Heart left ventricle (tissue), 16 donors: ENCODE measurements around the gene KCNJ6. TPM values are rescaled to one million over a fixed set of nuclear protein-coding genes. Genes with fewer than 3 reads are reported as not detected.

Source experiments
- ATAC-seq, 4 donors: fragments of 200-7000 bp; cut with Tn5 transposase; one replicate each; pipeline ENCODE4 v1.9.1; 2020 to 2022; ENCODE audit warnings: moderate library complexity in 4 of 4, mild to moderate bottlenecking in 3 of 4, moderate number of reproducible peaks in 1 of 4
- DNase-seq, 5 donors: peaks; one replicate each; pipeline ENCODE4 v3.0.0-alpha.2; 2020
- H3K27ac ChIP-seq, 12 donors: fragments of 200-600 bp; sonication (generic) in 4 of 12; one replicate each; pipeline versions ENCODE4 v1.5.0 to v1.8.0; 2016 to 2022; ENCODE audit warnings: mild to moderate bottlenecking in 2 of 12
- H3K27me3 ChIP-seq, 9 donors: fragments of 200-600 bp; sonication (generic) in 2 of 9; one replicate each; pipeline versions ENCODE4 v1.5.1 to v1.8.0; 2016 to 2022; ENCODE audit warnings: mild to moderate bottlenecking in 3 of 9
- H3K36me3 ChIP-seq, 9 donors: fragments of 200-600 bp; sonication (generic) in 2 of 9; one replicate each; pipeline versions ENCODE4 v1.5.0 to v1.8.0; 2018 to 2022; ENCODE audit warnings: mild to moderate bottlenecking in 2 of 9
- H3K4me1 ChIP-seq, 12 donors: fragments of 200-600 bp; sonication (generic) in 4 of 12; one replicate each; pipeline versions ENCODE4 v1.5.0 to v1.8.0; 2016 to 2022; ENCODE audit warnings: mild to moderate bottlenecking in 3 of 12
- H3K4me3 ChIP-seq, 12 donors: fragments of 200-600 bp; sonication (generic) in 4 of 12; one replicate each; pipeline versions ENCODE4 v1.5.0 to v1.8.0; 2017 to 2022; ENCODE audit warnings: mild to moderate bottlenecking in 9 of 12, moderate library complexity in 4 of 12
- H3K9me3 ChIP-seq, 12 donors: fragments of 200-600 bp; sonication (generic) in 4 of 12; one replicate each; pipeline versions ENCODE4 v1.5.0 to v1.8.0; 2016 to 2022; ENCODE audit warnings: mild to moderate bottlenecking in 1 of 12
- CTCF ChIP-seq, 12 donors: fragments of 200-600 bp; sonication (generic) in 4 of 12; IDR thresholded peaks; one replicate each; pipeline versions ENCODE4 v1.5.0 to v1.8.0; 2018 to 2022; ENCODE audit warnings: antibody characterized with exemption in 12 of 12, mild to moderate bottlenecking in 5 of 12
- POLR2A ChIP-seq, 2 donors: fragments of 450-650 bp; IDR thresholded peaks; one replicate each; pipeline ENCODE4 v1.6.1; 2017; ENCODE audit warnings: antibody characterized with exemption in 2 of 2, mild to moderate bottlenecking in 2 of 2, moderate library complexity in 2 of 2
- WGBS, 4 donors: extraction: QIAGEN DNeasy Blood & Tissue Kit in 2 of 4; methylation state at CpG; one replicate each; pipeline versions ENCODE4 v1.1.5 to v1.1.7; 2013 to 2018; 5-methylcytosine and 5-hydroxymethylcytosine counted together
- intact Hi-C, 10 donors: fragments of 100-400 bp; cut with DNase I; formaldehyde crosslinking; loops; one replicate each; pipeline versions ENCODE4 v1.11.1 to v1.14.2; 2022
- polyA plus RNA-seq, 2 donors: library from polyadenylated mRNA; stranded (reverse); fragments of 200-250 nt; gene quantifications; one replicate each; pipeline ENCODE4 v1.2.3, GENCODE V29; 2013
- total RNA-seq, 9 donors: library from RNA; depleted of rRNA in 2 of 9; stranded (reverse); fragments of >200 nt in 2 of 9; fragmentation: NEBNext Ultra II Directional in 3 of 9; extraction: Animal tissue kit (Norgen Biotek cat#: 25700) in 3 of 9; gene quantifications; one replicate each; pipeline versions ENCODE4 v1.1.0 to v1.2.4, GENCODE V29; 2016 to 2023
- donor health status: ischemic (EF 13 %, LVEDD 7.1; RV severe dilation, severe dysfunction).
- donor health status: healthy with polysubstance abuse.
- donor health status: DM: no; HTN: yes; CAD: no.
- donor health status: DM: no; HTN: no; CAD: no.
- donor health status: ischemic (EF 25% LVEDD 6.9; RV normal size, moderate dysfunction).
- donor health status: ischemic (EF 25% LVEDD 5.7; RV mildly dilated, moderate dysfunction).
- donor health status: healthy.
- donor health status: DM: yes; HTN: yes; CAD: no.
- donor health status: ischemic (EF 35%, LVEDD 5.7; RV mildly dilated, moderate dysfunction).
- donor health status: nonischemic (EF 11% LVEDD 7.7; RV severe dilation, severe dysfunction).
- donor health status: DM: yes; HTN: yes; CAD: no.
- donor health status: PGD.
- donor health status: ischemic (EF 29% LVEDD 5.4; RV normal size, mild dysfunction).
- donor health status: nonischemic (EF 23%, LVEDD 6.1; RV moderate dilation, normal function).

Gene KCNJ6
- total and polyA plus RNA-seq, 11 donors, result not detected

- no peak overlapping the region for H3K27ac ChIP-seq
- DNase-seq, result no peak
- H3K4me1 ChIP-seq, result no peaks in the 10 kb centered on the region
- peaks cover 0 to 5% (median 0%) of the 10 kb centered on the region in 12 donors for H3K9me3 ChIP-seq
- ATAC-seq, result no peak
- TF ChIP-seq POLR2A (IDR thresholded peaks at IDR 0.05) (no peak), CTCF (IDR thresholded peaks at IDR 0.05) (no peak)
- WGBS, 4 donors, result 89 to 95% (median 93%) methylated on average over 5 of the region's 5 CpGs
- no peak overlapping the region for H3K4me3 ChIP-seq
- H3K36me3 ChIP-seq, result no peaks in the 10 kb centered on the region
- intact Hi-C loops, result no loop called here
- H3K27me3 ChIP-seq, result peaks cover 0 to 8% (median 0%) of the 10 kb centered on the region in 9 donors
Observed at GRCh38 chr21:37699024-37699775, 217.1 kb downstream of the KCNJ6 start.

GRCh38 chr21:37696936-37697335 is 219.3 kb downstream of the KCNJ6 start:
- intact Hi-C loops, result no loop called here
- H3K9me3 ChIP-seq, result peaks cover 0 to 5% (median 0%) of the 10 kb centered on the region in 12 donors
- no peak for ATAC-seq
- no peak for DNase-seq
- no peak for TF ChIP-seq POLR2A (IDR thresholded peaks at IDR 0.05)
- TF ChIP-seq CTCF (IDR thresholded peaks at IDR 0.05), result no peak
- no peaks in the 10 kb centered on the region for H3K4me1 ChIP-seq
- H3K36me3 ChIP-seq, result no peaks in the 10 kb centered on the region
- H3K4me3 ChIP-seq, result no peak overlapping the region
- no peak overlapping the region for H3K27ac ChIP-seq
- peaks cover 0 to 8% (median 0%) of the 10 kb centered on the region in 9 donors for H3K27me3 ChIP-seq
- WGBS, 4 donors, result 88 to 99% (median 94%) methylated on average over 3 of the region's 3 CpGs

GRCh38 chr21:37695111-37695510 is 221.1 kb downstream of the KCNJ6 start:
- Histone ChIP-seq H3K9me3 (peaks cover 0 to 5% (median 0%) of the 10 kb centered on the region in 12 donors), H3K4me3 (no peak overlapping the region), H3K36me3 (no peaks in the 10 kb centered on the region), H3K27me3 (peaks cover 0 to 8% (median 0%) of the 10 kb centered on the region in 9 donors), H3K4me1 (no peaks in the 10 kb centered on the region), H3K27ac (no peak overlapping the region)
- DNase-seq, result no peak
- intact Hi-C loops, result no loop called here
- ATAC-seq, result no peak
- TF ChIP-seq POLR2A (IDR thresholded peaks at IDR 0.05) (no peak), CTCF (IDR thresholded peaks at IDR 0.05) (no peak)

- DNase-seq (no peak), ATAC-seq (no peak)
- Histone ChIP-seq H3K27ac (no peak overlapping the region), H3K27me3 (no peaks in the 10 kb centered on the region), H3K36me3 (no peaks in the 10 kb centered on the region), H3K9me3 (no peaks in the 10 kb centered on the region), H3K4me3 (no peak overlapping the region), H3K4me1 (no peaks in the 10 kb centered on the region)
- intact Hi-C loops, result no loop called here
- 55 to 73% (median 67%) methylated on average over 3 of the region's 3 CpGs for WGBS, 4 donors
- TF ChIP-seq CTCF (IDR thresholded peaks at IDR 0.05) (no peak), POLR2A (IDR thresholded peaks at IDR 0.05) (no peak)
Observed at GRCh38 chr21:37688952-37689659, 227.2 kb downstream of the KCNJ6 start.
